ENCODE results near the gene ANKRD24.
"Not testable (repeated sequence)": the region's sequence is repeated elsewhere in the genome, so short reads cannot be mapped to it uniquely, and the experiment has no call there.

Gene ANKRD24

DNA sequence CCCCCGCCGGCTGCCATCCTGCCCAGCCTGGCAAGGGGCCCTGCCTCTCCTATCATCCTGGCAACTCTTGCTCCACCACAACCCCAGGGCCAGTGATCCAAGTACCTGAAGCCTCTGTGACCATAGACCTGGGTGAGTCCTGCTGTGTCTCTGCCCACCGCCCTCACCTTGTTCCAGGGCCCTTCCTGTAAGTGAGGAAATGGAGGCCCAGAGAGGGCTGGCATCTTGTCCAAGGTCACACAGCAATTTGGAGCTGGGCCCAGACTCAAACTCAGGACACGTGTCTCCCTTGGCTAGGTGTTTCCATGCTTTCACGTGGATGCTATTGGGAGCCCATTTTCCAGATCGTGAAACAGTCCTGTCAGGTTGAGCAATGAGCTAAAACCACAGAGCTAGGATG lies 25.3 kb upstream of the ANKRD24 start:
- Mint-ChIP-seq H3K27me3 (no peaks in the 10 kb centered on the region), H3K4me3 (no peak overlapping the region), H3K27ac (no peak overlapping the region), H3K9me3 (no peaks in the 10 kb centered on the region), H3K4me1 (peaks cover 13% of the 10 kb centered on the region), H3K36me3 (ENCODE audit: low read depth) (no peaks in the 10 kb centered on the region)
- ATAC-seq (no peak), DNase-seq (no peak)

GRCh38 chr19:4157971-4158370 lies 24.5 kb upstream of the ANKRD24 start:
- DNase-seq: not testable (repeated sequence)

GRCh38 chr19:4161415-4162077 lies 20.9 kb upstream of the ANKRD24 start:
- Mint-ChIP-seq H3K4me1 (no peaks in the 10 kb centered on the region), H3K36me3 (ENCODE audit: low read depth) (no peaks in the 10 kb centered on the region), H3K9me3 (no peaks in the 10 kb centered on the region), H3K4me3 (no peak overlapping the region), H3K27me3 (peaks cover 2% of the 10 kb centered on the region), H3K27ac (no peak overlapping the region)
- DNase-seq (no peak), ATAC-seq (no peak)

More at GRCh38 chr19:4157971-4158370, 24.5 kb upstream of the ANKRD24 start:
- not testable (repeated sequence) for H3K27ac Mint-ChIP-seq; H3K27me3 Mint-ChIP-seq; H3K36me3 Mint-ChIP-seq (ENCODE audit: low read depth); H3K4me1 Mint-ChIP-seq; ATAC-seq; H3K4me3 Mint-ChIP-seq; H3K9me3 Mint-ChIP-seq

- no peak for DNase-seq
- no peak overlapping the region for H3K27ac Mint-ChIP-seq
- H3K4me3 Mint-ChIP-seq: no peak overlapping the region
- H3K4me1 Mint-ChIP-seq: no peaks in the 10 kb centered on the region
- H3K36me3 Mint-ChIP-seq (ENCODE audit: low read depth): no peaks in the 10 kb centered on the region
- peaks cover 11% of the 10 kb centered on the region for H3K27me3 Mint-ChIP-seq
- ATAC-seq: no peak
- no peaks in the 10 kb centered on the region for H3K9me3 Mint-ChIP-seq
Observed at GRCh38 chr19:4164262-4164661, 18.2 kb upstream of the ANKRD24 start.

DNA sequence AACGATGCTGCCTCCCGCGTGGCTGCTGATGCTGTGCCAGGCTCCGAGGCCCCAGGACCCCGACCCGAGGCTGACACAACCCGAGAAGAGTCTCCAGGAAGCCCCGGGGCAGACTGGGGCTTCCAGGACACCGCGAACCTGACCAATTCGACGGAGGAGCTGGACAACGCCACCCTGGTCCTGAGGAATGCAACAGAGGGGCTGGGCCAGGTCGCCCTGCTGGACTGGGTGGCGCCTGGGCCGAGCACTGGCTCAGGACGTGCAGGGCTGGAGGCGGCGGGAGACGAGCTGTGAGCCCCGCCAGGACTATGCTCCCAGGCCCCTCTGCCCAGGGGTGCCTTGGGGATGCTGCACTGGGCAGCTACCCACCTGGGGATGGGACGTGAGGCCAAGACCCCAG lies 10.8 kb upstream of the ANKRD24 start:
- H3K36me3 Mint-ChIP-seq (ENCODE audit: low read depth): no peaks in the 10 kb centered on the region
- peaks cover 3% of the 10 kb centered on the region for H3K4me1 Mint-ChIP-seq
- DNase-seq (no peak), ATAC-seq (no peak)
- H3K27ac Mint-ChIP-seq: no peak overlapping the region
- no peaks in the 10 kb centered on the region for H3K9me3 Mint-ChIP-seq
- peaks cover 28% of the 10 kb centered on the region for H3K27me3 Mint-ChIP-seq
- H3K4me3 Mint-ChIP-seq: no peak overlapping the region

GRCh38 chr19:4172861-4173473 lies 9.5 kb upstream of the ANKRD24 start:
- ATAC-seq (peak; percentile 54), DNase-seq (peak; percentile 77)
- H3K36me3 Mint-ChIP-seq (ENCODE audit: low read depth): no peaks in the 10 kb centered on the region
- H3K4me1 Mint-ChIP-seq: peaks cover 3% of the 10 kb centered on the region
- no peak overlapping the region for H3K27ac Mint-ChIP-seq
- peaks cover 24% of the 10 kb centered on the region for H3K27me3 Mint-ChIP-seq
- no peak overlapping the region for H3K4me3 Mint-ChIP-seq
- H3K9me3 Mint-ChIP-seq: no peaks in the 10 kb centered on the region

- H3K27ac Mint-ChIP-seq: no peak overlapping the region
- H3K9me3 Mint-ChIP-seq: no peaks in the 10 kb centered on the region
- H3K36me3 Mint-ChIP-seq (ENCODE audit: low read depth): peaks cover 1% of the 10 kb centered on the region
- H3K4me1 Mint-ChIP-seq: peaks cover 3% of the 10 kb centered on the region
- no peak overlapping the region for H3K4me3 Mint-ChIP-seq
- DNase-seq (no peak), ATAC-seq (no peak)
- H3K27me3 Mint-ChIP-seq: peaks cover 21% of the 10 kb centered on the region
Observed at GRCh38 chr19:4173479-4174212, 8.8 kb upstream of the ANKRD24 start.

DNA sequence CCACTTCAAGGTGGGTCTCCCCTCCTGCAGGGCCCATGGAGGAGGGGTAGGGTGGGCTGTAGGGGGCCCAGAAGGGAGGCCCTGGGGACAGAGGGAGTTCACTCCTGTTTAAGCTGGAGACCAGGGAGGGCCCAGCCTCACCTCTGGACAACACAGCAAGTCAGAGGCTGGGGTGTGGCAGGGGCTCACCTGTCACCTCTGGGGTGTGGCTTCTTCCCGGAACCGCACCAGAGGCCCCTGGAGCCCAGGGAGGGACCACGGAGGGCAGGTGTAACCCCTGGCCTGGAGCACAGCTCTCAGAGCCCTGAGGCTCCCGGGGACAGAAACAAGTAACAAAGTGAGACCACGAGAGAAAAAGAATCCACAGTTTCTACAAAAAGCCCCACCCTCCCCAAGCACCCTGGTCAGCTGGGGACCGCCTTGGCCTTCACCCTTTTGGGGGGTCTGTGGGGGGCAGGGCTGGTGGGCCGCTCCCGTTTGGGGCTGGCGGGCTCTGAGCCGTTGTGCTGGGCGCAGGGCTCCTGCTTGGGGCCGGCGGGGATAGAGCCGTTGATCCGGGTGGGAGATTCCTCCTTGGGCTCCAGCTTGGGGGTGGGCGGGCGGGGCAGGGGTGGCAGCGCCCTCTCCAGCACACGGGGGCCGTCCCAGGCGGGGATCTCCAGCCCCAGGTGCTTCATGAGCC lies 8.1 kb upstream of the ANKRD24 start:
- Mint-ChIP-seq H3K27ac (no peak overlapping the region), H3K27me3 (peaks cover 18% of the 10 kb centered on the region), H3K4me3 (no peak overlapping the region), H3K4me1 (peaks cover 4% of the 10 kb centered on the region), H3K9me3 (no peaks in the 10 kb centered on the region), H3K36me3 (ENCODE audit: low read depth) (peaks cover 5% of the 10 kb centered on the region)
- no peak for ATAC-seq
- DNase-seq: no peak

- Mint-ChIP-seq H3K4me3 (no peak overlapping the region), H3K4me1 (peaks cover 8% of the 10 kb centered on the region), H3K27me3 (peaks cover 16% of the 10 kb centered on the region), H3K9me3 (no peaks in the 10 kb centered on the region), H3K27ac (no peak overlapping the region), H3K36me3 (ENCODE audit: low read depth) (peaks cover 10% of the 10 kb centered on the region)
- DNase-seq: no peak
- no peak for ATAC-seq
Observed at GRCh38 chr19:4174895-4175668, 7.4 kb upstream of the ANKRD24 start.

- no peak for DNase-seq
- Mint-ChIP-seq H3K4me3 (no peak overlapping the region), H3K36me3 (ENCODE audit: low read depth) (peaks cover 10% of the 10 kb centered on the region), H3K4me1 (peaks cover 13% of the 10 kb centered on the region), H3K27ac (no peak overlapping the region), H3K9me3 (no peaks in the 10 kb centered on the region), H3K27me3 (peaks cover 15% of the 10 kb centered on the region)
- no peak for ATAC-seq
Observed at GRCh38 chr19:4175669-4175931, 6.9 kb upstream of the ANKRD24 start.

DNA sequence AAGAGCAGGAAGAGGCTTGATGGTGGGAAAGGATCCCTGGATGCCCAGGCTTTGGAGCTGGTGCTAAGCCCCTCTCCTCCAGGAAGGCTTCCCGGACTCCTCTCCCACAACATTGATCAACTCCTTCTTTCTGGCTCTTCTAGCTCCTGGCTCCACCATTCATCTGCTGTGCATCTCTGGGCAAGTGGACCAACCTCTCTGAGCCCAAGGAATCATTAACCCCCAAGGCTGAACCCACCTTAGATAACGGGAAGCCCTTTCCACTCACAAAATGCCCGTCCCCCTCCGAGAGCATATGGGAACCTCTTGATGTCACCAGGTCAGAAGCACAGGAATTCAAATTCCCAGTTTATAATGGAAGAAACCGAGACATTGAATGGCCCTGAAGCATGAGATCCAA lies 5.3 kb upstream of the ANKRD24 start:
- Mint-ChIP-seq H3K36me3 (ENCODE audit: low read depth) (peaks cover 14% of the 10 kb centered on the region), H3K4me3 (no peak overlapping the region), H3K4me1 (peaks cover 25% of the 10 kb centered on the region), H3K9me3 (no peaks in the 10 kb centered on the region), H3K27me3 (peaks cover 9% of the 10 kb centered on the region), H3K27ac (no peak overlapping the region)
- no peak for ATAC-seq
- no peak for DNase-seq

- H3K27ac Mint-ChIP-seq: no peak overlapping the region
- H3K4me1 Mint-ChIP-seq: peaks cover 32% of the 10 kb centered on the region
- no peaks in the 10 kb centered on the region for H3K27me3 Mint-ChIP-seq
- H3K4me3 Mint-ChIP-seq: no peak overlapping the region
- ATAC-seq (no peak), DNase-seq (no peak)
- H3K36me3 Mint-ChIP-seq (ENCODE audit: low read depth): peaks cover 15% of the 10 kb centered on the region
- no peaks in the 10 kb centered on the region for H3K9me3 Mint-ChIP-seq
Observed at GRCh38 chr19:4178990-4179389, 3.5 kb upstream of the ANKRD24 start.

- peak overlapping the region; percentile 55 for H3K27ac Mint-ChIP-seq
- DNase-seq (no peak), ATAC-seq (no peak)
- peaks cover 34% of the 10 kb centered on the region for H3K4me1 Mint-ChIP-seq
- peaks cover 2% of the 10 kb centered on the region for H3K27me3 Mint-ChIP-seq
- peak overlapping the region; percentile 99 for H3K4me3 Mint-ChIP-seq
- H3K9me3 Mint-ChIP-seq: no peaks in the 10 kb centered on the region
- peaks cover 15% of the 10 kb centered on the region for H3K36me3 Mint-ChIP-seq (ENCODE audit: low read depth)
Observed at GRCh38 chr19:4181053-4181508, 1.4 kb upstream of the ANKRD24 start.

GRCh38 chr19:4183967-4184717 lies 1.7 kb downstream of the ANKRD24 start:
- Mint-ChIP-seq H3K4me3 (peak overlapping the region; percentile 38), H3K9me3 (no peaks in the 10 kb centered on the region), H3K4me1 (peaks cover 34% of the 10 kb centered on the region), H3K36me3 (ENCODE audit: low read depth) (peaks cover 12% of the 10 kb centered on the region), H3K27ac (no peak overlapping the region), H3K27me3 (peaks cover 3% of the 10 kb centered on the region)
- ATAC-seq (no peak), DNase-seq (no peak)

Data from activated naive CD8-positive, alpha-beta T cell treated with anti-CD3 and anti-CD28 coated beads, Interleukin-2, amount 50 U/mL, for 24 hours (primary cell).